ENCODE results near the gene PRR5.

DNA sequence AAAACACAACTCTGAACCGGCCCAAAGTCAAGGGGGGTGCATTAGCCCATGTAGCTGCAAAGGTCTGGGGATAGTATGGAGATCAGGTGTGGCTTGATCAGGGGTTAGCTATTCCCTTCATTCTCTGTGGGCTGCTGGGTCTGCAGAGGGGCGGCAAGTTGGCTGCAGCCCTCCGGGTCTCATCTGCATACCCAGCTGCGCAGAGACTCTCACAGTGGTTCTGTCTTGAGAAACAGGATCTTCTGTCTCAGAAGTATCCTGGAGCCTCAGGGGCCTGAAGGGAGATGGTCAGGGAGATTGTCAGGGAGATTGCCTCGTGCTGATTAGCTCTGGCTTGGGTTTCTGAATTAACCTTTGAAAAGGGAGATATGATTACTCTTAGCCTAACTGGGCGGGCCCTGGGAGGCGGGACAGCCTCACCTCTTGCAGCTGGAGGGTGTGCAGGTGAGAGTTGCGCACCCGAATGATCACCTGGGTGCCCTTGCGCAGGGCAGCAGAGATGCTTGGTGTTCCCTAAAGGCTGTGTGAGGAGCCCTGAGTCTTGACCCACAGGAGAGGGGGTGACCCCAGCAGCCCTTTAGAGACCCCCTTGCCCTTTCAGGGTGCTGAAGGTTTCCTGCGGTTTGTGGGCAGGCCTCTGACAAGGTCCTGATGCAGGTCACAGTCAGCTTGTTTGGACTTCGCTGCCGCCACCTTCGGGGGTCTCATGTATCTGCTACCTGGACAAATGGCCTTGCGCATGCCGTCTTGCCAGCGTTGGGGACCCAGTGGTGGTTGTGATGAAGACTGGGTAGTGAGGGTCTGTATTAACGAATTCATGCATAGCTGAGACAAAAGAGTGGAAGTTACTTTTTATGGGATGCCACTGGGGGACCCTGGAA, 57.7 kb downstream of the PRR5 start:
- TF ChIP-seq, protein P1, sequence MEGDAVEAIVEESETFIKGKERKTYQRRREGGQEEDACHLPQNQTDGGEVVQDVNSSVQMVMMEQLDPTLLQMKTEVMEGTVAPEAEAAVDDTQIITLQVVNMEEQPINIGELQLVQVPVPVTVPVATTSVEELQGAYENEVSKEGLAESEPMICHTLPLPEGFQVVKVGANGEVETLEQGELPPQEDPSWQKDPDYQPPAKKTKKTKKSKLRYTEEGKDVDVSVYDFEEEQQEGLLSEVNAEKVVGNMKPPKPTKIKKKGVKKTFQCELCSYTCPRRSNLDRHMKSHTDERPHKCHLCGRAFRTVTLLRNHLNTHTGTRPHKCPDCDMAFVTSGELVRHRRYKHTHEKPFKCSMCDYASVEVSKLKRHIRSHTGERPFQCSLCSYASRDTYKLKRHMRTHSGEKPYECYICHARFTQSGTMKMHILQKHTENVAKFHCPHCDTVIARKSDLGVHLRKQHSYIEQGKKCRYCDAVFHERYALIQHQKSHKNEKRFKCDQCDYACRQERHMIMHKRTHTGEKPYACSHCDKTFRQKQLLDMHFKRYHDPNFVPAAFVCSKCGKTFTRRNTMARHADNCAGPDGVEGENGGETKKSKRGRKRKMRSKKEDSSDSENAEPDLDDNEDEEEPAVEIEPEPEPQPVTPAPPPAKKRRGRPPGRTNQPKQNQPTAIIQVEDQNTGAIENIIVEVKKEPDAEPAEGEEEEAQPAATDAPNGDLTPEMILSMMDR (IDR thresholded peaks at IDR 0.05; ENCODE audit: low read depth, low read length) = no peak
- TF ChIP-seq EZH2phosphoT487 (IDR thresholded peaks at IDR 0.05; ENCODE audit: low read depth) = no peak

All from OCI-LY3 (cell line).